ENCODE data around the gene GNPNAT1.
"Not testable (repeated sequence)": the region's sequence is repeated elsewhere in the genome, so short reads cannot be mapped to it uniquely, and the experiment has no call there.

GNPNAT1 gene

DNA sequence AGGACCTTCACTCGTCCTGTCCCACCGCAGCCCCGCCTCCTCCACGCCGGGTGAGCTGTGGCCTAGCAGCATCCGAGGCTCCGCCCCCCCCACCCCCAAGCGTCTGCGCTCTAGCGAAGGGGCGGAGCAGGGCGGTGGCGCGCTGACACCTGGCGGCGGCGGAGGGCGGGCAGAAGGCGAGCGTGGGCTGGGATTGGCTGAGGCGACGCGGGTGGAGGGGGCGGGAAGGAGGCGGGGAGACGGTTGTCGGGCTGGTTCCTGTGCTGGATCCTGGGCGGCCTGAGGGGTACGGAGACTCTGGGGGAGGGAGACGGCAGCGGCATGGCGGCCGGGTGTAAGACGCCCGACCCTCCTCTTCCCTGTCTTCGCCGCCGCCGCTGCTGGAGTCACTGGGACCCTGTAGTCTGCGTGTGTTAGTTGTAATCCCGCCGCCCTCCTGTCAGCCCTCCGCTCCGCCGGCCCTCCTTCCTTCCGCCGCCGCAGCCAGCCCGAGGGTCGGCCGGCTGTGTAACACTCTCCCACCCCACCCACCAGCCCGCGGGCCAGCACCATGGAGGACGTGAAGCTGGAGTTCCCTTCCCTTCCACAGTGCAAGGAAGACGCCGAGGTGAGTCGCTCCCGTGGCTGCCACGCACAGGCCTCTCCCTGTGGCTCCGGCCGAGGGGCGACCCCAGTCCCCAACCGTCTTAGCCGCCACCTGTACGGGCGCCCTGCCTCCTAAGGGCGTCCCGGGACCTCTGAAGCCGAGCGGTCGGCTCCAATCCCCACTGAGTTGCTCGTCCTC is 61.3 kb downstream of the GNPNAT1 start, which contains the start of gene STYX:
Gene STYX (plus strand): TSS at position 242 of the 784 bp plus-strand sequence. CDS start 309 bp downstream, at position 551.
- H3K4me3 ChIP-seq (ENCODE audit: low read length), result peak within 1 kb of the TSS; percentile 92
- TF ChIP-seq, protein P1, sequence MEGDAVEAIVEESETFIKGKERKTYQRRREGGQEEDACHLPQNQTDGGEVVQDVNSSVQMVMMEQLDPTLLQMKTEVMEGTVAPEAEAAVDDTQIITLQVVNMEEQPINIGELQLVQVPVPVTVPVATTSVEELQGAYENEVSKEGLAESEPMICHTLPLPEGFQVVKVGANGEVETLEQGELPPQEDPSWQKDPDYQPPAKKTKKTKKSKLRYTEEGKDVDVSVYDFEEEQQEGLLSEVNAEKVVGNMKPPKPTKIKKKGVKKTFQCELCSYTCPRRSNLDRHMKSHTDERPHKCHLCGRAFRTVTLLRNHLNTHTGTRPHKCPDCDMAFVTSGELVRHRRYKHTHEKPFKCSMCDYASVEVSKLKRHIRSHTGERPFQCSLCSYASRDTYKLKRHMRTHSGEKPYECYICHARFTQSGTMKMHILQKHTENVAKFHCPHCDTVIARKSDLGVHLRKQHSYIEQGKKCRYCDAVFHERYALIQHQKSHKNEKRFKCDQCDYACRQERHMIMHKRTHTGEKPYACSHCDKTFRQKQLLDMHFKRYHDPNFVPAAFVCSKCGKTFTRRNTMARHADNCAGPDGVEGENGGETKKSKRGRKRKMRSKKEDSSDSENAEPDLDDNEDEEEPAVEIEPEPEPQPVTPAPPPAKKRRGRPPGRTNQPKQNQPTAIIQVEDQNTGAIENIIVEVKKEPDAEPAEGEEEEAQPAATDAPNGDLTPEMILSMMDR (IDR thresholded peaks at IDR 0.05; ENCODE audit: insufficient read depth, low read depth, low read length, missing control alignments), result no peak
- DNase-seq (ENCODE audit: low read depth), result peak; percentile 99

DNA sequence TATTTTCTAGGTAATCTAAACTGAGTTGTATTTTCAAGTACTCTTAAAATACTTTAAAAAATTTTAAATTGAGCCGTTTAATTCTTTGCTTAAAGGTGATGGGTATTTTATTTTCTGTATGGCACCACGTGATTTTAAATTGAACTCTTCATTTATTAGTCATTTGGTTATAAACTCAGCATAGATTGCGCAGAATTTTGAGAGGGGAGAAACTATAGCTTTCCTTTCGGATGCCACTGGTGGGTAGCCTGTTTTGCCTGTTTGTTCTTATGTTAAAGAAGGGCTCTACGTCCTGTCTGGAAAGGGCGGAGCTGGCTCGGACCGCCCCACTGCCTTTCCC is 61.9 kb downstream of the GNPNAT1 start:
- TF ChIP-seq, protein P1 (IDR thresholded peaks at IDR 0.05; ENCODE audit: insufficient read depth, low read depth, low read length, missing control alignments), result no peak
- no peak for DNase-seq (ENCODE audit: low read depth)
- H3K4me3 ChIP-seq (ENCODE audit: low read length), result peak overlapping the region; percentile 33

DNA sequence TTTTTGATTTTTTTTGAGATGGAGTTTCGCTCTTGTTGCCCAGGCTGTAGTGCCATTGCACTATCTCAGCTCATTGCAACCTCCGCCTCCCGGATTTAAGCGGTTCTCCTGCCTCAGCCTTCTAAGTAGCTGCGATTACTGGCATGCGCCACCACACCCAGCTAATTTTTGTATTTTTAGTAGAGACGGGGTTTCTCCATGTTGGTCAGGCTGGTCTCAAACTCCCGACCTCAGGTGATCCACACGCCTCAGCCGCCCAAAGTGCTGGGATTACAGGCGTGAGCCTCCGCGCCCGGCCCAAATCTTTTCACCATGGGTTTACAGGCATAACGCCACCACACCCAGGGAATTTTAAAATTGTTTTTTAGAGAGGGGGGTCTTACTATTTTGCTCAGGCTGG is 62.4 kb downstream of the GNPNAT1 start:
- H3K4me3 ChIP-seq (ENCODE audit: low read length), result not testable (repeated sequence)

DNA sequence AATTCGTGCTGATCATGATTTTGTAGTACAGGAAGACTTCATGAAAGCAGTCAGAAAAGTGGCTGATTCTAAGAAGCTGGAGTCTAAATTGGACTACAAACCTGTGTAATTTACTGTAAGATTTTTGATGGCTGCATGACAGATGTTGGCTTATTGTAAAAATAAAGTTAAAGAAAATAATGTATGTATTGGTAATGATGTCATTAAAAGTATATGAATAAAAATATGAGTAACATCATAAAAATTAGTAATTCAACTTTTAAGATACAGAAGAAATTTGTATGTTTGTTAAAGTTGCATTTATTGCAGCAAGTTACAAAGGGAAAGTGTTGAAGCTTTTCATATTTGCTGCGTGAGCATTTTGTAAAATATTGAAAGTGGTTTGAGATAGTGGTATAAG is 63.9 kb downstream of the GNPNAT1 start:
- DNase-seq (ENCODE audit: low read depth); H3K4me3 ChIP-seq (ENCODE audit: low read length): not testable (repeated sequence)

More for the DNA sequence above, 62.4 kb downstream of the GNPNAT1 start:
- DNase-seq (ENCODE audit: low read depth), result not testable (repeated sequence)

Data from epithelial cell of esophagus (primary cell).